A673 (cell line): ENCODE data around the gene RHBDF2. TPM values are rescaled to one million over a fixed set of nuclear protein-coding genes. Genes with fewer than 3 reads are reported as not detected.

Source experiments
- Bru-seq: library from RNA; stranded (reverse); fragments of 400-500 nt; gene quantifications from one replicate; lab custom pipeline; 2021; lab: Mats Ljungman, UMichigan
- BruChase-seq, 2 experiments: library from RNA; stranded (reverse); fragments of 400-500 nt; gene quantifications; one replicate each; lab custom pipeline; 2021; lab: Mats Ljungman, UMichigan
- BruUV-seq: library from RNA; stranded (reverse); fragments of 400-500 nt; replicated peaks from 2 replicates; lab custom pipeline; 2021; lab: Mats Ljungman, UMichigan
- CTCF ChIA-PET: fragments of 300-600 bp; sonication (Branson Sonifier 250); formaldehyde crosslinking; loops from one replicate; lab custom pipeline; 2022; ENCODE audit warnings: antibody characterized with exemption; lab: Charles Lee
- POLR2A ChIA-PET: fragments of 300-600 bp; sonication (Branson Sonifier 250); formaldehyde crosslinking; loops from one replicate; lab custom pipeline; 2022; ENCODE audit warnings: antibody characterized with exemption; ENCODE audit not compliant: low non-redundant PET; lab: Charles Lee
- DNase-seq: peaks from one replicate; pipeline ENCODE4 v3.0.0-alpha.2; 2015; ENCODE audit warnings: low spot score
- H3K27ac ChIP-seq: fragments of 200-600 bp; sonication (generic); 2 replicates; pipeline ENCODE4 v1.5.1; 2016; ENCODE audit warnings: mixed run types, low read depth, mild to moderate bottlenecking, mixed read lengths, antibody characterized with exemption, low read length; ENCODE audit not compliant: poor library complexity, severe bottlenecking
- H3K27me3 ChIP-seq: fragments of 200-600 bp; sonication (generic); replicated peaks from 2 replicates; pipeline ENCODE4 v1.6.1; 2017; ENCODE audit warnings: mixed run types, low read depth, mild to moderate bottlenecking, mixed read lengths, antibody characterized with exemption, low read length; ENCODE audit not compliant: insufficient read depth, poor library complexity
- H3K36me3 ChIP-seq: fragments of 200-600 bp; sonication (generic); 2 replicates; pipeline ENCODE4 v1.6.1; 2016; ENCODE audit warnings: mixed run types, mild to moderate bottlenecking, mixed read lengths, antibody characterized with exemption, low read length; ENCODE audit not compliant: insufficient read depth, poor library complexity, severe bottlenecking
- H3K4me1 ChIP-seq: fragments of 200-600 bp; sonication (generic); 2 replicates; pipeline ENCODE4 v1.6.1; 2017; ENCODE audit warnings: mixed run types, mild to moderate bottlenecking, mixed read lengths, antibody characterized with exemption, low read length; ENCODE audit not compliant: insufficient read depth, poor library complexity, severe bottlenecking
- H3K4me3 ChIP-seq: fragments of 200-600 bp; sonication (generic); 2 replicates; pipeline ENCODE4 v1.5.1; 2016; ENCODE audit warnings: low read depth, mixed run types, mild to moderate bottlenecking, mixed read lengths, low read length; ENCODE audit not compliant: poor library complexity, severe bottlenecking
- H3K9me3 ChIP-seq: fragments of 200-600 bp; sonication (generic); 2 replicates; pipeline ENCODE4 v1.6.1; 2016; ENCODE audit warnings: mixed run types, low read depth, mild to moderate bottlenecking, mixed read lengths, antibody characterized with exemption, low read length; ENCODE audit not compliant: poor library complexity, severe bottlenecking
- EZH2 ChIP-seq: fragments of 200-600 bp; sonication (generic); IDR thresholded peaks from 2 replicates; pipeline ENCODE4 v1.6.1; 2017; ENCODE audit warnings: borderline replicate concordance, low read depth, mild to moderate bottlenecking, mixed read lengths, antibody characterized with exemption, low read length; ENCODE audit not compliant: poor library complexity, severe bottlenecking
- intact Hi-C: fragments of 100-400 bp; cut with micrococcal nuclease; formaldehyde crosslinking; loops from one replicate; pipeline ENCODE4 v1.10.0; 2022; ENCODE audit not compliant: unreplicated experiment
- long read RNA-seq: library from polyadenylated mRNA; stranded (forward); transcript quantifications from one replicate; pipeline ENCODE4 v2.0.0, GENCODE V29; 2022
- total RNA-seq: library from RNA; stranded (reverse); gene quantifications from 2 replicates; pipeline ENCODE4 v1.2.3, GENCODE V29; 2021
- TF ChIP-seq, protein P1 (sequence below): fragments of 300-800, 200-600 bp; sonication (generic); conservative IDR thresholded peaks from 2 replicates; pipeline ENCODE4 v1.5.1; 2017; ENCODE audit warnings: low read depth, mild to moderate bottlenecking, antibody characterized with exemption, low read length, moderate library complexity, mixed read lengths

RHBDF2 gene
- 20.4 and 26.5 TPM in 2 replicates for total RNA-seq
- percentile 47 among the genes with signal in this experiment for Bru-seq, nascent RNA
- percentile 52 among the genes with signal in this experiment for BruChase-seq, experiment 1, labeled RNA remaining after a 2-hour chase
- percentile 58 among the genes with signal in this experiment for BruChase-seq, experiment 2, labeled RNA remaining after a 6-hour chase
- long read RNA-seq, partial matches to known transcripts = 5 of 73 reads
- long read RNA-seq, other reads (novel, unspliced or antisense) = 67 of 73 reads

GRCh38 chr17:76501018-76501826 is at the start of gene RHBDF2:
Gene RHBDF2, minus strand, starts transcription at chr17:76501423. Its CDS starts 19,899 bp downstream, at chr17:76481524.
- peak within 1 kb of the TSS; percentile 69 for H3K4me3 ChIP-seq
- intact Hi-C loops = loop anchor here (5.0 kb wide), 1 partner anchor 199 kb away; no protein-coding TSS in a partner anchor
- no peaks in the 10 kb centered on the region for H3K27me3 ChIP-seq
- H3K27ac ChIP-seq = peak within 1 kb of the TSS; percentile 47
- DNase-seq = peak; percentile 83
- CTCF ChIA-PET = no interaction called here
- POLR2A ChIA-PET = no interaction called here
- BruUV-seq = no TSS peak
- no peaks in the 10 kb centered on the region for H3K36me3 ChIP-seq
- H3K4me1 ChIP-seq = peaks cover 46% of the 10 kb centered on the region
- no peaks in the 10 kb centered on the region for H3K9me3 ChIP-seq
- no peak for TF ChIP-seq EZH2
- TF ChIP-seq, protein P1, sequence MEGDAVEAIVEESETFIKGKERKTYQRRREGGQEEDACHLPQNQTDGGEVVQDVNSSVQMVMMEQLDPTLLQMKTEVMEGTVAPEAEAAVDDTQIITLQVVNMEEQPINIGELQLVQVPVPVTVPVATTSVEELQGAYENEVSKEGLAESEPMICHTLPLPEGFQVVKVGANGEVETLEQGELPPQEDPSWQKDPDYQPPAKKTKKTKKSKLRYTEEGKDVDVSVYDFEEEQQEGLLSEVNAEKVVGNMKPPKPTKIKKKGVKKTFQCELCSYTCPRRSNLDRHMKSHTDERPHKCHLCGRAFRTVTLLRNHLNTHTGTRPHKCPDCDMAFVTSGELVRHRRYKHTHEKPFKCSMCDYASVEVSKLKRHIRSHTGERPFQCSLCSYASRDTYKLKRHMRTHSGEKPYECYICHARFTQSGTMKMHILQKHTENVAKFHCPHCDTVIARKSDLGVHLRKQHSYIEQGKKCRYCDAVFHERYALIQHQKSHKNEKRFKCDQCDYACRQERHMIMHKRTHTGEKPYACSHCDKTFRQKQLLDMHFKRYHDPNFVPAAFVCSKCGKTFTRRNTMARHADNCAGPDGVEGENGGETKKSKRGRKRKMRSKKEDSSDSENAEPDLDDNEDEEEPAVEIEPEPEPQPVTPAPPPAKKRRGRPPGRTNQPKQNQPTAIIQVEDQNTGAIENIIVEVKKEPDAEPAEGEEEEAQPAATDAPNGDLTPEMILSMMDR = no peak

- intact Hi-C loops = no loop called here
- Histone ChIP-seq H3K9me3 (no peaks in the 10 kb centered on the region), H3K27ac (no peak overlapping the region), H3K36me3 (no peaks in the 10 kb centered on the region), H3K4me1 (peaks cover 20% of the 10 kb centered on the region), H3K4me3 (no peak overlapping the region), H3K27me3 (no peaks in the 10 kb centered on the region)
- ChIA-PET CTCF (no interaction called here), POLR2A (no interaction called here)
- no peak for DNase-seq
- TF ChIP-seq, protein P1 = no peak
- TF ChIP-seq EZH2 = no peak
- BruUV-seq = no TSS peak
These were observed 48.3 kb upstream of the RHBDF2 start for GRCh38 chr17:76549539-76549938.

DNA sequence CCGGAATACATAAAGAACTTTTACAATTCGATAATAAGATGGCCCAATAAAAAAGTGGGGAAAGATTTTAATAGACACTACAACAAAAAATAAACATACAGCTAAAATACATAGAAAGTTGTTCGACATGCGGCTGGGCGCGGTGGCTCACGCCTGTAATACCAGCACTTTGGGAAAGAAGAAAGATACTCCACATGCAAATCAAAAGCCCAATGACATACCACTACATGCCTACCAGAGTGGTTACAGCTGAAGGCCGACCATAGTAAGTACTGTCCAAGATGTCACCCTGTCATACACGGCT is 47.9 kb upstream of the RHBDF2 start:
- intact Hi-C loops = no loop called here
- no peak for TF ChIP-seq EZH2
- TF ChIP-seq, protein P1 = no peak
- no peak overlapping the region for H3K27ac ChIP-seq
- CTCF ChIA-PET = no interaction called here
- H3K36me3 ChIP-seq = no peaks in the 10 kb centered on the region
- H3K4me1 ChIP-seq = peaks cover 24% of the 10 kb centered on the region
- H3K4me3 ChIP-seq = no peak overlapping the region
- POLR2A ChIA-PET = no interaction called here
- no TSS peak for BruUV-seq
- H3K9me3 ChIP-seq = no peaks in the 10 kb centered on the region
- H3K27me3 ChIP-seq = no peaks in the 10 kb centered on the region
- no peak for DNase-seq
